ELR (cell line): ENCODE results near the gene LAPTM5.
"Not testable (repeated sequence)": the region's sequence is repeated elsewhere in the genome, so short reads cannot be mapped to it uniquely, and the experiment has no call there.

Experiments
- DNase-seq: peaks from one replicate; pipeline ENCODE4 v3.0.0-alpha.2; 2015; ENCODE audit warnings: low read depth

The LAPTM5 gene

GRCh38 chr1:30768830-30769718 is 11.5 kb upstream of the LAPTM5 start:
- no peak for DNase-seq

- no peak for DNase-seq
Observed at GRCh38 chr1:30768159-30768829, 10.7 kb upstream of the LAPTM5 start.

- not testable (repeated sequence) for DNase-seq
Observed at GRCh38 chr1:30766948-30767347, 9.4 kb upstream of the LAPTM5 start.

- no peak for DNase-seq
Observed at GRCh38 chr1:30765556-30766434, 8.2 kb upstream of the LAPTM5 start.

GRCh38 chr1:30764939-30765555 is 7.5 kb upstream of the LAPTM5 start:
- no peak for DNase-seq

- DNase-seq: peak; percentile 50
Observed at GRCh38 chr1:30764396-30764795, 6.8 kb upstream of the LAPTM5 start.

GRCh38 chr1:30763651-30764248 is 6.2 kb upstream of the LAPTM5 start:
- peak; percentile 51 for DNase-seq

- no peak for DNase-seq
Observed at GRCh38 chr1:30762930-30763650, 5.5 kb upstream of the LAPTM5 start.

- no peak for DNase-seq
Observed at GRCh38 chr1:30762152-30762929, 4.8 kb upstream of the LAPTM5 start.

GRCh38 chr1:30761381-30762151 is 4.0 kb upstream of the LAPTM5 start:
- DNase-seq: no peak

- no peak for DNase-seq
Observed at GRCh38 chr1:30760596-30761324, 3.2 kb upstream of the LAPTM5 start.

- no peak for DNase-seq
Observed at GRCh38 chr1:30759718-30760281, 2.2 kb upstream of the LAPTM5 start.

GRCh38 chr1:30758785-30759380 is 1.3 kb upstream of the LAPTM5 start:
- DNase-seq: peak; percentile 51

- no peak for DNase-seq
Observed at GRCh38 chr1:30758121-30758688, 631 bp upstream of the LAPTM5 start.

GRCh38 chr1:30756545-30757351 is 826 bp downstream of the LAPTM5 start:
- DNase-seq: peak; percentile 93

GRCh38 chr1:30756206-30756544 is 1.4 kb downstream of the LAPTM5 start:
- DNase-seq: no peak

GRCh38 chr1:30755746-30756145 is 1.8 kb downstream of the LAPTM5 start:
- no peak for DNase-seq
